Testis (tissue), 3 donors: Measurements from ENCODE around the gene DLG2. TPM values are rescaled to one million over a fixed set of nuclear protein-coding genes. Genes with fewer than 3 reads are reported as not detected.

Source experiments
- DNase-seq: peaks from one replicate; pipeline ENCODE4 v3.0.0-alpha.2; 2019
- H3K27ac ChIP-seq, 2 donors: fragments of 200-600 bp; sonication (generic); one replicate each; pipeline ENCODE4 v1.5.1; 2019
- H3K27me3 ChIP-seq: fragments of 200-600 bp; sonication (generic); one replicate; pipeline ENCODE4 v1.5.1; 2019
- H3K36me3 ChIP-seq: fragments of 200-600 bp; sonication (generic); one replicate; pipeline ENCODE4 v1.5.1; 2017; ENCODE audit warnings: low read depth; ENCODE audit errors: missing control alignments
- H3K4me1 ChIP-seq: fragments of 200-600 bp; sonication (generic); one replicate; pipeline ENCODE4 v1.5.1; 2019
- H3K4me3 ChIP-seq, 2 donors: fragments of 200-600 bp; sonication (generic); one replicate each; pipeline ENCODE4 v1.5.1; 2017 to 2019
- H3K9me3 ChIP-seq: fragments of 200-600 bp; sonication (generic); one replicate; pipeline ENCODE4 v1.5.1; 2017
- CTCF ChIP-seq, 3 experiments: fragments of 450-650 bp in 2 of 3; fragments of 200-600 bp in 1 of 3; sonication (generic) in 1 of 3; IDR thresholded peaks; one replicate each; pipeline ENCODE4 v1.5.1; 2016 to 2019; ENCODE audit warnings: antibody characterized with exemption in 3 of 3, mild to moderate bottlenecking in 2 of 3, moderate library complexity in 1 of 3
- POLR2A ChIP-seq: fragments of 450-650 bp; IDR thresholded peaks from one replicate; pipeline ENCODE4 v1.6.1; 2017; ENCODE audit warnings: antibody characterized with exemption, mild to moderate bottlenecking, moderate library complexity
- WGBS, 2 donors: methylation state at CpG; one replicate each; pipeline ENCODE4 v1.1.5; 2018; 5-methylcytosine and 5-hydroxymethylcytosine counted together
- intact Hi-C: fragments of 100-400 bp; cut with DNase I; formaldehyde crosslinking; loops from one replicate; pipeline ENCODE4 v1.15.1; 2023; ENCODE audit warnings: low total_unique reads
- polyA plus RNA-seq: library from polyadenylated mRNA; stranded (reverse); fragments of 350-450 nt; fragmentation: Illumina TruSeq; extraction: RNeasy Lipid Tissue Mini Kit (QIAGEN cat#74804); gene quantifications from one replicate; pipeline ENCODE4 v1.2.3, GENCODE V29; 2014; ENCODE audit warnings: low read depth, low replicate concordance; ENCODE audit not compliant: insufficient read depth
- total RNA-seq, 2 donors: library from RNA; depleted of rRNA; stranded (reverse); fragments of >200 nt; gene quantifications; one replicate each; pipeline ENCODE4 v1.2.3, GENCODE V29; 2016

DLG2 gene
- total and polyA plus RNA-seq, 3 donors from 2014 or later: 13.8 to 23.0 (median 14.1) TPM

- H3K4me1 ChIP-seq: no peaks in the 10 kb centered on the region
- H3K36me3 ChIP-seq: no peaks in the 10 kb centered on the region
- H3K27me3 ChIP-seq: no peaks in the 10 kb centered on the region
- DNase-seq: no peak
- H3K27ac ChIP-seq: no peak overlapping the region
- no peaks in the 10 kb centered on the region for H3K9me3 ChIP-seq
- no peak overlapping the region for H3K4me3 ChIP-seq
- intact Hi-C loops: no loop called here
- no peak for TF ChIP-seq POLR2A
- no peak for TF ChIP-seq CTCF (IDR thresholded peaks at IDR 0.05)
Measured at GRCh38 chr11:85269109-85269508, 358.0 kb downstream of the DLG2 start.

GRCh38 chr11:85266646-85267045 lies 360.5 kb downstream of the DLG2 start:
- no peak for TF ChIP-seq CTCF (IDR thresholded peaks at IDR 0.05)
- TF ChIP-seq POLR2A: no peak
- Histone ChIP-seq H3K4me3 (no peak overlapping the region), H3K9me3 (no peaks in the 10 kb centered on the region), H3K27ac (no peak overlapping the region), H3K36me3 (no peaks in the 10 kb centered on the region), H3K27me3 (no peaks in the 10 kb centered on the region), H3K4me1 (no peaks in the 10 kb centered on the region)
- no peak for DNase-seq
- intact Hi-C loops: no loop called here
- WGBS, 2 donors: 89% methylated on average over 1 of the region's 1 CpG

GRCh38 chr11:85263328-85263727 lies 363.8 kb downstream of the DLG2 start:
- WGBS, 2 donors: 79 to 85% methylated on average over 3 of the region's 3 CpGs
- H3K9me3 ChIP-seq: no peaks in the 10 kb centered on the region
- intact Hi-C loops: no loop called here
- no peak overlapping the region for H3K27ac ChIP-seq
- DNase-seq: no peak
- no peak for TF ChIP-seq POLR2A
- TF ChIP-seq CTCF (IDR thresholded peaks at IDR 0.05): no peak
- no peaks in the 10 kb centered on the region for H3K36me3 ChIP-seq
- no peaks in the 10 kb centered on the region for H3K27me3 ChIP-seq
- no peak overlapping the region for H3K4me3 ChIP-seq
- H3K4me1 ChIP-seq: no peaks in the 10 kb centered on the region

- intact Hi-C loops: no loop called here
- H3K27me3 ChIP-seq: no peaks in the 10 kb centered on the region
- DNase-seq: no peak
- TF ChIP-seq CTCF (IDR thresholded peaks at IDR 0.05): no peak
- no peak for TF ChIP-seq POLR2A
- no peak overlapping the region for H3K27ac ChIP-seq
- H3K9me3 ChIP-seq: no peaks in the 10 kb centered on the region
- H3K4me3 ChIP-seq: no peak overlapping the region
- H3K4me1 ChIP-seq: no peaks in the 10 kb centered on the region
- H3K36me3 ChIP-seq: no peaks in the 10 kb centered on the region
Measured at GRCh38 chr11:85257837-85258236, 369.3 kb downstream of the DLG2 start.

GRCh38 chr11:85256433-85256832 lies 370.7 kb downstream of the DLG2 start:
- TF ChIP-seq POLR2A: no peak
- TF ChIP-seq CTCF (IDR thresholded peaks at IDR 0.05): no peak
- intact Hi-C loops: no loop called here

More at GRCh38 chr11:85256433-85256832, 370.7 kb downstream of the DLG2 start:
- Histone ChIP-seq H3K4me1 (no peaks in the 10 kb centered on the region), H3K9me3 (no peaks in the 10 kb centered on the region), H3K27ac (no peak overlapping the region), H3K27me3 (no peaks in the 10 kb centered on the region), H3K4me3 (no peak overlapping the region), H3K36me3 (no peaks in the 10 kb centered on the region)
- no peak for DNase-seq
- WGBS, 2 donors: 78 to 79% methylated on average over 7 of the region's 7 CpGs
